Upper lobe of left lung (tissue), 4 donors: ENCODE results near the gene FANCM.

Experiments used
- CTCF ChIP-seq, 6 experiments: fragments of 450-650 bp in 4 of 6; fragments of 200-600 bp in 2 of 6; sonication (generic) in 2 of 6; IDR thresholded peaks; one replicate each; pipeline ENCODE4 v1.5.1; 2016 to 2019; ENCODE audit warnings: antibody characterized with exemption in 6 of 6
- POLR2A ChIP-seq, 4 donors: fragments of 450-650 bp; IDR thresholded peaks; one replicate each; pipeline ENCODE4 v1.5.1; 2016 to 2017; ENCODE audit warnings: antibody characterized with exemption in 4 of 4, mild to moderate bottlenecking in 2 of 4
- POLR2AphosphoS5 ChIP-seq, 2 donors: sonication (generic); formaldehyde crosslinking; IDR thresholded peaks; one replicate each; pipeline ENCODE4 v1.5.1; 2017; ENCODE audit warnings: antibody characterized with exemption in 2 of 2

GRCh38 chr14:45156067-45156466, 20.3 kb downstream of the FANCM start:
- TF ChIP-seq CTCF (IDR thresholded peaks at IDR 0.05), result no peak
- TF ChIP-seq POLR2A (IDR thresholded peaks at IDR 0.05), result no peak
- TF ChIP-seq POLR2AphosphoS5 (IDR thresholded peaks at IDR 0.05), result no peak
